Testis (tissue), 2 donors: ENCODE measurements around the gene FOXQ1.

Source experiments
- POLR2A ChIP-seq: fragments of 450-650 bp; IDR thresholded peaks from one replicate; pipeline ENCODE4 v1.6.1; 2017; ENCODE audit warnings: antibody characterized with exemption, mild to moderate bottlenecking, moderate library complexity
- TF ChIP-seq, protein P1 (sequence below), 3 experiments: fragments of 450-650 bp in 2 of 3; fragments of 200-600 bp in 1 of 3; sonication (generic) in 1 of 3; IDR thresholded peaks; one replicate each; pipeline ENCODE4 v1.5.1; 2016 to 2019; ENCODE audit warnings: antibody characterized with exemption in 3 of 3, mild to moderate bottlenecking in 2 of 3, moderate library complexity in 1 of 3

DNA sequence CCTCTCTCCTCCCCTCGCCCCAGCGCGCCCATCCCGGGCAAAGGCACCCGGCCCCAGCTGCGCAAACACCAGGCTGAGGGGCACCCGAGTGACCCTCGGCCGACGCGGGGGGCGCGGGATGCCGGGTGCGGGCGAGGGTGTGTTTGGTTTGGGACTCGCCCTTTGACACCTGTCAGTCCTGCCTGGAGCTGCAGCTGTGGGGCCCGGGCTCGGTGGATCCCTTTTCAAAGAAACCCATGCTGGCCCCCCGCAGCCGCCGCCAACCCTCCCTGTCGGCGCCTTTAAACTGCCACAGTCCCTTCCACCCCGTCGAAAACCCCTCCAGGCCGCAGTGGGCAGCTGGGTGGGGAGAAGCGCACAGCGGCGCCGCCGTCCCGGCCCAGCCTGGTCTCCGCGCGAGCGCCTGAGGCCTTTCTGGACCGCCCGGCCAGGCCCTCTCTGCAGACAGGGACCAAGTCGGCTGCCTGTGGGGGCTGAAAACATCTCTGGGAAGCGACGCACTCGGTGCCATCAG, 5.5 kb downstream of the FOXQ1 start:
- TF ChIP-seq, protein P1, sequence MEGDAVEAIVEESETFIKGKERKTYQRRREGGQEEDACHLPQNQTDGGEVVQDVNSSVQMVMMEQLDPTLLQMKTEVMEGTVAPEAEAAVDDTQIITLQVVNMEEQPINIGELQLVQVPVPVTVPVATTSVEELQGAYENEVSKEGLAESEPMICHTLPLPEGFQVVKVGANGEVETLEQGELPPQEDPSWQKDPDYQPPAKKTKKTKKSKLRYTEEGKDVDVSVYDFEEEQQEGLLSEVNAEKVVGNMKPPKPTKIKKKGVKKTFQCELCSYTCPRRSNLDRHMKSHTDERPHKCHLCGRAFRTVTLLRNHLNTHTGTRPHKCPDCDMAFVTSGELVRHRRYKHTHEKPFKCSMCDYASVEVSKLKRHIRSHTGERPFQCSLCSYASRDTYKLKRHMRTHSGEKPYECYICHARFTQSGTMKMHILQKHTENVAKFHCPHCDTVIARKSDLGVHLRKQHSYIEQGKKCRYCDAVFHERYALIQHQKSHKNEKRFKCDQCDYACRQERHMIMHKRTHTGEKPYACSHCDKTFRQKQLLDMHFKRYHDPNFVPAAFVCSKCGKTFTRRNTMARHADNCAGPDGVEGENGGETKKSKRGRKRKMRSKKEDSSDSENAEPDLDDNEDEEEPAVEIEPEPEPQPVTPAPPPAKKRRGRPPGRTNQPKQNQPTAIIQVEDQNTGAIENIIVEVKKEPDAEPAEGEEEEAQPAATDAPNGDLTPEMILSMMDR (IDR thresholded peaks at IDR 0.05), result no peak
- no peak for TF ChIP-seq POLR2A
